ENCODE data around the gene ST6GALNAC3. TPM values are rescaled to one million over a fixed set of nuclear protein-coding genes. Genes with fewer than 3 reads are reported as not detected.
"Not testable (repeated sequence)": the region's sequence is repeated elsewhere in the genome, so short reads cannot be mapped to it uniquely, and the experiment has no call there.

ST6GALNAC3 gene
- total RNA-seq, 1 donor from 2014 or later: 25.8 TPM

DNA sequence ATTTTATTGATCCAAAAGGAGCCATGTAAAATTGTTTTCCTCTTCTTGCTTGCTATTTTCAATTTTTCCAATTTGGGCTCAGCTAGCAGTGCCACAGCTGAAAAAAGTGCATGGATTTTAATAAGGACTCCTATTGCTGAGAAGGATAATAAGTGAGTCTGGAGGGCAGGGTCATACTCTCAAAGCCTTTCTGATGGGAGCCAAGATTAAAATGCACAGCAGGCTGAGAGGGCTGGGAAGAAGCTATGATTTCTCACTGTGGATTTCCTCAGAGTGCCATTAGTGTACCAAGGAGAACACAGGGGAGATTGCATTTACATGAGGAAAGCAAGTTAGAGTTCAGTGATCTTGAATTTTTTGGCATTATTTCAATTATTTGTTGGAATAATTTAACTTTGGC lies 261.3 kb downstream of the ST6GALNAC3 start:
- DNase-seq (ENCODE audit: low spot score): no peak

DNA sequence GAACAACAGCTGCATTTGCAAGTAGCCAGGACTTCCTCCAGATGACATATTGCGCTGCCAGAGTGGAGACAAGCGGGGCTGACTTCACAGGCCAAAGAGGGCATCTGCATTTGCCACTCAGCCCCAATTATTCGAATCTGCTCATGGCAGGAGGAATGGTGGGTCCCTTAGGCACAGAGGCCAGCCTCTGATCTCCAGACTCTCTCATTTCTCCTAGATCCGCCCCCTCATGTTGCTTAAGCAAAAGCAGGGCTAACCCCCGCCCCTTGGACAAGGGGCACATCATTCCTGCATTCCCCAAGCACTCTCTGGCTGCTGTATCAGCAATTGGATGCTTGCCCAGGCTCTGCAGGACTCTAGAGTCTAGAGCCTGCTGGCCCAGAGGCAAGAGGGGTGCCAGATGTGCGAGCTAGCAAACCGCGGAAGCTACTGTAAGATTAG lies 262.4 kb downstream of the ST6GALNAC3 start:
- no peak for DNase-seq (ENCODE audit: low spot score)

DNA sequence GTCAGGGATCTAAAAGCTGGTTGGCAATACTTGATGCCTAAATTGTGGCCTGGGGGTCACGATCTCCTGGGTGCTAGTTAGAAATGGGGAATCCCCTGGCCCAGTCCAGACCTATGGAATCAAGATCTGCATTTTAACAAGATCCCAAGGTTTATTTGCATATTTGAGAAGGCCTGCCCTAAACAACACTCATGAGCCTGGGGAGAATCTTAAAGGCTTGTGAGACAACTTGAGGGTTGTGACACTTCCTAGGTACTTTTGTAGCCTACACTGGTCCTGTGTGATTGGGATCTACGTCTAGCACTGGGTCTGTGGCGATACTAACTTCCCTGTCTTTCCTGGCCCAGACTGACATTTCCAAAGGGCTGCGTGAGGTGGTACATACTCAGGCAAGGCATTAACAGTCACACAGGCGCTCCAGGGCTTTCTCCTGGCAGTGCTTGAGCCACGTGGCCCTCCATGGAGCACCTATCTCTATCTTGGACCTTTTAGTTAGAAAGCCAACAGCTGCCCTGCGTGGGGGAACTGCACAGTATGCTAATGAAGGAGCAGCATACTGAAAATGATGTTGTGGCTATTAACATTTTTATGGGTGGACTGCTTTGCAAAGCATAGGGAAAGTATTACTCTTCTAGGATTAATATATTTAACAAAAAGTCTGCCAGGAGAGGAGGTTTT lies 263.1 kb downstream of the ST6GALNAC3 start:
- DNase-seq (ENCODE audit: low spot score): no peak

DNA sequence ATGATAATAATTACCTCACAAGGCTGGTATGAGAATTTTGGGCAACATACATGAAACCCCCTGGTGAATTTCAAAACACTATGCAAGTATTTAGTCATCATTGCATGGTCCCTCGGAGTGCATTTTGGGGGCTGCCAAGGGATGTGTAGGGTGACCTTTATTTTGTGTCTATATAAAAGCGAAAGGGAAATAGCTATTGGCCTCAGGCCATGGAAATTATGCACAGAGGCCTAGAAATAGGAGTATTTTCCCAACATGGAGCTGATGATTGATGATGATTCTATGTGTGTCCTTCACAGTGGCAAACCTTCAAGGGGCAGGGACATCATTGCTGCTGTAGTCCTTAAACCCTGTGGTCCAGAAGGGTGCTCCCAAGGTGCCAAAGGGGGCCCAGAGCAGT lies 265.5 kb downstream of the ST6GALNAC3 start:
- DNase-seq (ENCODE audit: low spot score): no peak

DNA sequence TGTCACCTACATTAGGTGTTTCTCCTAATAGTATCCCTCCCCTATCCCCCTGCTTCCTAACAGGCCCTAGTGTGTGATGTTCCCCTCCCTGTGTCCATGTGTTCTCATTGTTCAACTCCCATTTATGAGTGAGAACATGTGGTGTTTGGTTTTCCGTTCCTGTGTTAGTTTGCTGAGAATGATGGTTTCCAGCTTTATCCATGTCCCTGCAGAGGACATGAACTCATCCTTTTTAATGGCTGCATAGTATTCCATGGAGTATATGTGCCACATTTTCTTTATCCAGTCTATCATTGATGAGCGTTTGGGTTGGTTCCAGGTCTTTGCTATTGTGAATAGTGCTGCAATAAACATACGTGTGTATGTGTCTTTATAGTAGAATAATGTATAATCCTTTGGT lies 267.3 kb downstream of the ST6GALNAC3 start:
- not testable (repeated sequence) for DNase-seq (ENCODE audit: low spot score)

DNA sequence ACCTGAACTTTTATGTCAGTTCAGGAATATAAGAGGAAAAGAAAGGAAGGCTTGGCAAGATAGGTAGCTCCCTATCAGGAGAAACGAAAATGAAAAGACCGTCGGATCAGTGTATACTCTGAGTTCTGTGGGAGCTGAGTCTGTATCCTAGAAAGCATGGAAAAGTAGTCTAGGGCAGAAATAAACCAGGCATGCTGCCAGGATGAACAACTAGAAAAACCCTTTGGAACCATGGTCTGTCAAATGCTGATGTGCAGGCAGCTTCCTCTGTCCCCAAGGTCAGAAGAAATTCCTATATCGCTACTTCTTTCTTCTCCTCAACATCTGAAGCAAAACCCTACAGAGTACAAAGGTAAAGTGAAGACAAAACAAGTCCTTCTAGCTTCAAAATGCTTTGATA lies 268.8 kb downstream of the ST6GALNAC3 start:
- no peak for DNase-seq (ENCODE audit: low spot score)

DNA sequence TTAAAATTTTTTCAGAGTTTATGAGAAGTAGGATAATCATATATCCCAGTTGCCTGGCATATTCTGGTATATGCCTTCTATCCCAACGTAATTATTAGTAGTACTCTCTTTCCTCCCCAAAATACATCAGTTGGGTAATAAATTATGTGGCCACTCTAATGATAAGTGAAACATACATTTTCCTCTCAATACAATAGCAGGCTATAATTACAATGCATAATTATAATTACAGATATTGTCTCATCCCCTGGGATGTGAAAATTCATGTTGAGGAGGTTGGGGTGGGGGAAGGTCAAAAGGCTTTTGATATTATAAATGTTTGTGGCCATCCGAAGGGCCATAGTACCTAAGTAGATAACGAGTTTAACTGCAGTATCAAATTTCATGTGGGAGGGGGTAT lies 277.1 kb downstream of the ST6GALNAC3 start:
- DNase-seq (ENCODE audit: low spot score): no peak

DNA sequence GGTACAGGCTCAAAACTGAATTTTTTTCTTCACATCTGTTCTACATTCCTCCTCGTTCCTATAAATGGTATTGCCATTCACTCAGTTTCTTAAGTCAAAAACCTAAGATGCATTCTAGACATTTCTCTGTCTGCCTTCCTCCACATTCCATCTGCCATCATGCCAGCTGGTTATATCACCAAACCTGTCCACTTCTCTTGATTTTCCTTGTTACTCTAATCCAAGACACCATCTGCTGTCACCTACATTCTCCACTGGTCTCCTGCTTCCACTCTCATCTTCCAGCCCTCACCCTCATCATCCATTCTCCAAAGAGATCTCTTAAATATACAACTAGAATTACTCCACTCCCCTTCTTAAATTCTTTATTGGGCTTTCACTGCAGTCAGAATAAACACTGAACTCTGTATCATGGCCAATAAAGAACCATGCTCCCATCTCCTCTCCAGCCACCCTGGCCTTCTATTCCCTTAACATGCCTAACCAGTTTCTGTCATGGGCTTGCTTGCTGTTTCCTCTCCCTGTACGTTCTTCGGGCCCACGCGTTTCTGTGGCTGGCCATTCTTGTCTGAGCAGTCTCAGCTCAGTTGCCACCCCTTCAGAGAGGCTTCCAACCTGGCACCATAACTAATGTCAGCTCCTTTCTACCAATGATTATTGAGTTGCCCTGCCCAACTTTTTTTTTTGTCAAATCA lies 278.3 kb downstream of the ST6GALNAC3 start:
- no peak for DNase-seq (ENCODE audit: low spot score)

DNA sequence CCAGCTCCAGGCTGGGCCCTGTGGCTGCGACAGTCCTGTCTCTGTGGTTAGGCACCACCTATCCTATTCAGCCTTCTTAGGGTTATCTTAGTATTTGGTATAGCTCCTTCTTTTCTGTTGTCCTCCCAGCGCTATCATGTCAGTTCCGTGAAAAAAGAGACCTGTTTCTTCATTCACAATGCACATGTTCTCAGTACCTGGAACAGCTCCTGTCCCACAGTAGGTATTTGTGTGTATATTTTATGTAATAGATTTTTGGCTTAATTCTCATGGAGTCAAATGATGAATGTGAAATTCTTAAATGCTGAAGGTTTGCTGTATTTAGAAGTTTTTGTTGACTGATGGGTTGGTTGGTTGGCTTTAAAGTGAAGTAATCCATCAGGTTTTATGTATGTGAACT lies 279.7 kb downstream of the ST6GALNAC3 start:
- no peak for DNase-seq (ENCODE audit: low spot score)

DNA sequence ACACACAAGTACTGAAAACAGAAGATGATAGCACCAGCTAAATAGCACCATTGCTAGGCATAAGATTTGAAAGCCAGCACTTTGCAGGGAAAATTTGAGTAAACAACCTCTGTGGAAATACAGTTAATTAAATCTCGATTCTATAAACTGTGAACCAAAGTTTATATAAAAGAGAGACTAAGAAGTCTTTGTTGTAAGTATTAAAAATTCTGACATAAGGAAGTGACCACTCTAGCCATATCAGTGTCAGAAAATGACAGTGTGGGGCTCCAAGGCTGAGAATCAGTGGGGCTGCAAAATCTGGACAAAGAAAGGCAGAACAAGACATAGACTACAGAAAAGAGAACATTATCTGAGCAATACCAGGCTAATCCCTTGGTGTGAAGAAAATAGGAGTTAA lies 292.2 kb downstream of the ST6GALNAC3 start:
- no peak for DNase-seq (ENCODE audit: low spot score)

DNA sequence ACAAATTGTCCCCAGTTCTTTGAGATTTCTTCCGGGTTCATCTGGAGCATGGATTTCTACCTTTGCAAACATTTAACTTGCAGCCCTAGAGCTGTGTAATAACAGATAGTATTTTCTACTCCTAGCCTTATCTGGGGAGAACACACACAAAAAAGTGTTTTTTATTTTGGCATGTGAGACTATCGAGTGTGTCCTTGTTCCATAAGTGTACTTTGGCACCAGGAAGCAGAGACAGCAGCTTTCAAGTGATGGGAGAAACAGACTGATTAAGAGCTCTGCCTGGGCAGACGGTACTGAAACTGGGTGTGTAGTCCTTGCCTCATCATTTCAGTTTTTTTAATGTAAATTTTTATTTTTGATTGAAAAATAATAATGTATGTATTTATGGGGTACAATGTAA lies 297.4 kb downstream of the ST6GALNAC3 start:
- no peak for DNase-seq (ENCODE audit: low spot score)

DNA sequence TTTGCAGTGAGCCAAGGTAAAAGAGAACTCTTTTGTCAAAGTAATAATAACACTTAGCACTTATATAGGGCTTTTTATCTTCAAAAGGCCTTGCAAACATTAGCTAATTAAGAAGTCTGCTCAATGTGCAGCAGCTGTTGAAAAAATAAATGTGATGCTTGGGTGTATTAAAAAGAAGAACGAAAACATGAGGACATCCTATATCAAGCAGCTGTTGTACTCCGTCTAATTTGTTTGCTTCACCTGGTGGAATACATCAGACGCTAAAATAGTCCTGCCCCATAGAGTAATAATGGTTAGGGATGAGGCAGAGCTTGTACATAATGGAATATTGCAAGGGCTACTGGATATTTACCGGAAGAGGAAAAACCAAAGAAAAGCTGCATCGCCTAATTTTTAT lies 299.5 kb downstream of the ST6GALNAC3 start:
- no peak for DNase-seq (ENCODE audit: low spot score)

DNA sequence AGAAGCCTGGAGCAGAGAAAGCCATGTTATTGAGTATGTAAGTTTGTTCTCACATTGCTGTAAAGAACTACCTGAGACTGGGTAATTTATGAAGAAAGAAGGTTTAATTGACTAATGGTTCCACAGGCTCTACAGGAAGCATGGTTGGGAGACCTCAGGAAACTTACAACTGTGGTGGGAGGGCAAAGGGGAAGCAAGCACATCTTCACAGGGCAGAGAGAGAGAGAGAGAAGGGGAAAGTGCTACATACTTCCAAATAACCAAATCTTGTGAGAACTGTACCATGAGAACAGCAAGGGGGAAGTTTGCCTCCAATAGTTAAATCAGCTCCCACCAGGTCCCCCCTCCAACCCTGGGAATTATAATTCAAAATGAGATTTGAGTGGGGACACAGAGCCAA lies 302.7 kb downstream of the ST6GALNAC3 start:
- DNase-seq (ENCODE audit: low spot score): no peak

DNA sequence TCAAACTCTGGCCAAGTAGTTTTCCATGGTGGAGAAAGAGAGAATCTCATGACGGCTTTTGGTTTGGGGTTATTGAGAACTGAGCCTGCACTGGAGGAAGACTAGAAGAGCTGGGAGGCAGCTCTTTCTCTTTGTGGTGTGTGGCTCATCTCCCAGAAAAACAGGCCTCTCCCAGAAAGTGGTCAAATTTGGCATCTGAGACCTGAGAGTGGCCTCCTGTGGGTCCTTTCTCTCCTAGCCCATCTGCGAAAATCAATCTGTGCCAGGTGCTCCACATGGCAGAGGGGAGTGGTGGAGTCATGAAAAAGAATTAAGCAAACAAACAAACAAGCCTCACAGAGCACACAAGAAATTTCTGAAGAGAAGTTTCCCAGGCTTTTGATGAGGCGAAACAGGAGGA lies 305.0 kb downstream of the ST6GALNAC3 start:
- no peak for DNase-seq (ENCODE audit: low spot score)

DNA sequence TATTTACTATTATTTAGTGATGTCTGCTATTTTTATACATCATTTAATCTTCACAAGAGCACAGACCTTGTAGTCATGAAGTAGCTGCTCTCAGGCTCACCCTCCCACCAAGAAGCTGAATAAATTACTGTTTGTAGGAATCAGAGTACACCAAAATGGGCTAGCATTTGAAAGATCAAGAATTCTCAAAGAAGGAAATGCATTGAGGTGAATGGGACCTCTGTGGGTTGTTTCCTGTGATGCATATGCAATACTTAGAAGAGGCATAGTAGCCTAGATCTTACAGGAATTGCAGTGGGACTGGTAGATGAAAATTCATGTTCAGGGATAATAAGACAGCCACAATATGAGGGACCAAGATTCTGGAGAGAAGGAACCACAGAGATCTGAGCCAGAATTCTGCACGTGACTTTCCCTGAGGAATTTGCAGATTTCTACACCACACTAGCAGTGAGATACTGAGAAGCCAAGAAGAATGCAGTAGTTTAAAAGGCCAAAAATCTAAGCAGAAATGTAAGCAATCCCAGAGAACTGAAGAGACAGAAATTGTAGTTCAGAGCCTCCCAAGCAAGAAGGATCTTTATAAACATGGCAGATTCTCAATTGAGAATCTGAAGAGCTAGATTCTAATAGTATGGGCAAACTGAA lies 307.0 kb downstream of the ST6GALNAC3 start:
- DNase-seq (ENCODE audit: low spot score): no peak

DNA sequence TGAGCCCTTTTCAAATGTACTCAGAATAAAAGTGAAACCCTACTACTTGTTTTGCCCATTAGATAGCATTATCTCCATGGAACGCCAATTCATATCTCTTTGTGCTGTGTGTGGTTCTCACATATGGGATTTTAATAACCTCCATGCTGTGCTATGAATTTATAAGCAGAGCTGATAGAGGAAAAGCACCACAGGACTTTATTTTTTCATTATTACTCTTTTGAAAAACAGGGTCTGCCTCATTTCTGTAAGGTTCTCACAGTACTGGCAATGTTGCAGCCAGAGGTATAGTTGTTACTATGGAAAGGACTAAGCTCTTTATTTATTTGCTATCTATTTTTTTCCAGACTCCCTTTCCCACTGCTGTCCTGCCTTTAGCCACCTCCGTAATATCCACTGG lies 313.7 kb downstream of the ST6GALNAC3 start:
- no peak for DNase-seq (ENCODE audit: low spot score)

DNA sequence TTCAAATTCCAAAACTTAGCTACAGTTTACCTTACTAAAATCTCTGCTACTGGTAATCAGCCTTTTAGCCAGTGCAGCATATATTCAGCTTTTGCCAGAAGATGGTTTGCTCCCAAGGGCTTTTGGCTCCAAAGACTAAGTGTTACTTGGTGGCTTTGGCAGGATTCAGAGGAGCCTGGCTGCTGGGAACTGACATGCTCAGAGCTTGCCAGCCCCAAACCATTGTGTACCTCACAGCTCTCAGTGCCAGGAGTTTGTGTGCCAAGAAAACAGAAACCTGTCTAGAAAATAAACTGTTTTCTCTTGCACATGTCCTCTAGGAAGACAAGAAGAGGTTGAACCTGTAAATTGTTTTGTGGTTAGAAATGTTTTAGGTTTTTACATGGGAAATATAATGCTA lies 315.9 kb downstream of the ST6GALNAC3 start:
- DNase-seq (ENCODE audit: low spot score): no peak

DNA sequence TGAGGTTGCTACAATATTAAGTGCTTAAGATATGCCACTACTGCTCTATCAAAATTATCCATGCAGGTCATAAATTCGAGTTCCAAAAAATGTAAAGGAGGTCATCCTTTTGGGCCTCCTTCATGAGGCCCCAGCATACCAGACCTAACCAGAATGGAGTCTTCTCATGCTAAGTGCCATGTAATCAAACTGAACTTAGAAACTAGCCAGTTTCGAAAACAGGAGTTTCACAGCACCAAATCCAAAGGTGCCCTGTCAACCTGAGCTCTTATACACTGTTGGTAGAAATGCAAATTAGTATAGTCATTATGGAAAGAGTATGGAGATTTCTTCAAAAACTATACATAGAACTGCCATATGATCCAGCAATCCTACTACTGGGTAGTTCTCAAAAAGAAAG lies 320.5 kb downstream of the ST6GALNAC3 start:
- DNase-seq (ENCODE audit: low spot score): no peak

DNA sequence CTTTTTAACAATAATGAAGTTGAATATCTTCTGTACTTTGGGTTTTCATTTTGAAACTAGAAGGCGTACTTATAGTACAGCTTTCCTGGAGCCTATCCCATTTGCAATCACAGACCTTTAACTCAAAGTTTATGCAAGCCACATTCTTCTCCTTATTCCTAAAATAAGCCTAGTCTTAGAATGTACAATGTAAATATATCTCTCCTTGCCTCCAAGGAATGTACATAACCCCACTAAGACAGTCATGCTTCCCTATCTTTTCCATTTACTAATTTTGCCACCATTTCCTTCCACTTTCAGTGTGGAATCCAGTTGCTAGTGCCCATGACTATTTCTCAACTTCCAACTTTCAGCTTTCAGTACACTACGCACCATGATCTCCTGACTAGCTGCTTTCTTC lies 327.6 kb downstream of the ST6GALNAC3 start:
- no peak for DNase-seq (ENCODE audit: low spot score)

DNA sequence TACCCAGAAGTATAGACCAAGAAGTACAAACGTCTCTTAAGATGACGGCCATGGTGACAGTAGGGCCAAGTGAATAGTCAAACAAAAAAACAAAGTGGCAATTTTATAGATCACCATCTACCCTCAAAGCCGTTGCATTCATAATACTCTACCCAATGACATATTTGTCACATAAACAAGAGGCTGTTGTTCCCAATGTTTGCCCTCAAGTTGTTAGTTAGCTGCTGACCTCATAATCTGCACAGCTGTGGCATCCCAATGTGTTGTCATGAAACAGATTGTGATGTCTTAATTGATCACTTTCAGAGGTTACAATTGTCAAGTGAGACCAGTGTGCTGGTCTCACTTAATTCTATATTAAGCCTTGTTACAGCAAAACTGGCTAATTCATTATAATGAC lies 333.8 kb downstream of the ST6GALNAC3 start:
- DNase-seq (ENCODE audit: low spot score): no peak

DNA sequence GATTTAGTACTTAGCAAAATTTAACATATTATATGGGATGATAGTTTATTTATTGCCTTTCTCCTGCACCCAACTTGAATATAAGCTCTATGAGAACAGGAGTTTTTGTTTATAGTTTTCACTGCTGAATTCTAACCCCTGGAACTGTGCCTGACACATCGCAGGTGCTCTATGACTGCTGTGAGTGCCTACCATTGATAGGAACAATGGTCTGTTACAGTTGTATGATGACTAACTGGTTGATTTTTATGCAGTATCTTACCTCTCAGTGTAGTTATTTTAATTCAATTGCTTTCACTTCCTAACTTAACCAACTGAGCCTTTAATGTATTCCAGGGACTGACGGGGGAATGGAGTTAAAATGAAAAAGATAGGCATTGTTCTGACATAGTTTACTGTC lies 336.0 kb downstream of the ST6GALNAC3 start:
- DNase-seq (ENCODE audit: low spot score): no peak

DNA sequence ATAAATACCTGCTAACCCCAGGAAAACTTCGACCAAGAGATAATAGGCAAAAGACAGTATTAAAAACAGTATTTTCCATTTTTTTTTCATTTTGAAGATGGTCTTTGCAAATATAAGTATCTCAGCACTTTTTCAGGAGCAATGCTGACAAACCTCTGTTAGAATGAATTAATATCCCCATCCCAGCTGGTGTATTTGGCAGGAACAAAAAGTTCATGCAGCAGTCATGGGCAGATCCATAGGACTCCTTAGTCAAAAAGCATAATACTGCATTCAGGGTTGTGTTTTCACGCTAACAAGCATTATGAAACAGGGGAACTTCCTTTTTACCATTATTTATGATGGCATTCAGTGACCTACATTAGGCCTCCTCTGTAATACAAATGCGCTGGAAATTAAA lies 344.0 kb downstream of the ST6GALNAC3 start:
- no peak for DNase-seq (ENCODE audit: low spot score)

DNA sequence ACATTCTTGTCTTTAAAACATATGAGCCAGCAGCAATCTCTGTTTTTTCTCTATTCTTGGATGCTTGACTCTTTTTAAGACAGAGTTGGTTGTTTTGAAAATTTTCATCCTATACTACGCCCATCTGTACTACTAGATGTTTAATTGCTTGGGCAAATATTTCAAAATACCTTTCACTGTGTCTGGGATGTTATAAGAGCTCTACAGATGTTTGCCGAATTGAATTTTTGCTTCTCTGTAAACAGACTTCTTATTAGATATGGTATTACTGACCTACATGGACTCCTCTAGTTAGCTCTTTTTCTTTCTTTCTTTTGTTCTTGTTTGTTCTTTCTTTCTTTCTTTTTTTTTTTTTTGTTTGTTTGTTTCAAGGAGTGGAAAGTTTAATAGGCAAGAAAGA lies 345.1 kb downstream of the ST6GALNAC3 start:
- no peak for DNase-seq (ENCODE audit: low spot score)

Measured in mesenteric fat pad (tissue), 1 donor.